ENCODE measurements around the gene PODN. TPM values are rescaled to one million over a fixed set of nuclear protein-coding genes. Genes with fewer than 3 reads are reported as not detected.
A peak's percentile ranks its signal among the peaks of the same experiment; 100 is the strongest.

Gene PODN
- total RNA-seq, 1 donor from 2014 or later = 4.6 TPM

DNA sequence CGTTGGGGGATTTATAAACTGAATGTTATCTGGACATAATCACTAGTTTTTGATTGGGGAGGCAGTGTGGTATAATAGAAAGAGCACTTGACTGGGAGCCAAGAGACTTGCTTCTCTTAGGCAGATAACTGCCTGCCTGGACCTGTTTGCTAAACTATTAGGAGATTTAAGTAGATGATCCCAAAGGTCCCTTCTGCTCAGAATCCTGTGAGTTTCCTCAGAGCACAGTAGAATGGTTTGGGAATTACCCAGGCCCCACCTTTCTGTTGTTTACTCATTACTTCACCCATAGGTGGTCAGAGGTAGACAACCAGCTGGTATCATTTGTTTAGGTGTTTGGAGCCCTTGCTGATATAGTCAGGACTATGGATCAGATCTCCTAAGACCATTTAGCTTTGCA, 10.3 kb upstream of the PODN start:
- Mint-ChIP-seq H3K36me3 (peaks cover 28% of the 10 kb centered on the region), H3K27me3 (ENCODE audit: low read depth) (no peaks in the 10 kb centered on the region), H3K4me3 (no peak overlapping the region), H3K4me1 (peaks cover 19% of the 10 kb centered on the region), H3K9me3 (no peaks in the 10 kb centered on the region), H3K27ac (no peak overlapping the region)
- TF ChIP-seq, protein P1, sequence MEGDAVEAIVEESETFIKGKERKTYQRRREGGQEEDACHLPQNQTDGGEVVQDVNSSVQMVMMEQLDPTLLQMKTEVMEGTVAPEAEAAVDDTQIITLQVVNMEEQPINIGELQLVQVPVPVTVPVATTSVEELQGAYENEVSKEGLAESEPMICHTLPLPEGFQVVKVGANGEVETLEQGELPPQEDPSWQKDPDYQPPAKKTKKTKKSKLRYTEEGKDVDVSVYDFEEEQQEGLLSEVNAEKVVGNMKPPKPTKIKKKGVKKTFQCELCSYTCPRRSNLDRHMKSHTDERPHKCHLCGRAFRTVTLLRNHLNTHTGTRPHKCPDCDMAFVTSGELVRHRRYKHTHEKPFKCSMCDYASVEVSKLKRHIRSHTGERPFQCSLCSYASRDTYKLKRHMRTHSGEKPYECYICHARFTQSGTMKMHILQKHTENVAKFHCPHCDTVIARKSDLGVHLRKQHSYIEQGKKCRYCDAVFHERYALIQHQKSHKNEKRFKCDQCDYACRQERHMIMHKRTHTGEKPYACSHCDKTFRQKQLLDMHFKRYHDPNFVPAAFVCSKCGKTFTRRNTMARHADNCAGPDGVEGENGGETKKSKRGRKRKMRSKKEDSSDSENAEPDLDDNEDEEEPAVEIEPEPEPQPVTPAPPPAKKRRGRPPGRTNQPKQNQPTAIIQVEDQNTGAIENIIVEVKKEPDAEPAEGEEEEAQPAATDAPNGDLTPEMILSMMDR (IDR thresholded peaks at IDR 0.05; ENCODE audit: unreplicated experiment) = no peak
- no peak for DNase-seq (ENCODE audit: low spot score in 2 of 2, unreplicated experiment in 2 of 2)

DNA sequence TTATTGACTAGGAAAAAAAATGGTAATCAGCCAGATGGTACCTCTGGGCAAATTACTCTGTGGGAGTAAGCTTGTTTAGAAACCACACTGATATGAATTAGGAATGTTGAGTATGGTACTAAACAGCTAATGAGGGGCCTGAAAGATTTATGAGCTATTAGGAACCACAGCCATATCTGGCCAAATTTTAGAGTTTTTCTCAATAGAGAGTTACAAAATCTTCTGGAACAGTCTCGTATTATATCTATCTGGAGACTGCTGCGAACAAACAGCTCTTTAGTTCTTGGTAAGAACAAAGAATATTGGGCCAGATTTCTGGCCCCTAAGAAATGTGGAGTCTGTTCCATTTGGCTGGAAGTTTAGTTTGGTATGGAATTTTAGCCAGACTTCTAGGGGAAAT, 4.9 kb upstream of the PODN start:
- TF ChIP-seq, protein P1 (IDR thresholded peaks at IDR 0.05; ENCODE audit: unreplicated experiment) = no peak
- Mint-ChIP-seq H3K36me3 (peaks cover 20% of the 10 kb centered on the region), H3K4me1 (peaks cover 3% of the 10 kb centered on the region), H3K27me3 (ENCODE audit: low read depth) (peaks cover 46% of the 10 kb centered on the region), H3K4me3 (no peak overlapping the region), H3K9me3 (no peaks in the 10 kb centered on the region), H3K27ac (no peak overlapping the region)
- DNase-seq (ENCODE audit: low spot score in 2 of 2, unreplicated experiment in 2 of 2) = no peak

DNA sequence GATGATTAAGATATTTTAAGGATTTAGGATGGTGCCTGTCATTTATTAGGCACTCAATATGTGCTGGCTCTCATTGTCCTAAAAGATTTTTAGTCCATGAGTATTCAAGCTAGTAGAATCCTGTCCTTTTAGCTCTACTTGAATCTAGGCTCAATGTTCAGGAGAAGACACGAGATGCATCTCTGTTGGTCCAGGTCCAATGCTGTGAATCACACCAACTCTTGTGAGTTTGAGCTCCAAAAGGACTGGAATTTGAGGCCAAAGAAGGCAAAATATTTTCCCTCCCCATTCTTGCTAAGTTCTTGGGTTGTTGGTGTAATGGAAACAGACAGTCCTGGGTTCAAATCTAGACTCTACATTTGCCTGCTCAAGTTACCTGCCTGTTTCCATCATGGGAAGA, 1.4 kb upstream of the PODN start:
- H3K4me1 Mint-ChIP-seq = peaks cover 11% of the 10 kb centered on the region
- TF ChIP-seq, protein P1 (IDR thresholded peaks at IDR 0.05; ENCODE audit: unreplicated experiment) = no peak
- H3K9me3 Mint-ChIP-seq = no peaks in the 10 kb centered on the region
- no peak overlapping the region for H3K27ac Mint-ChIP-seq
- peak overlapping the region; percentile 15 for H3K4me3 Mint-ChIP-seq
- no peaks in the 10 kb centered on the region for H3K36me3 Mint-ChIP-seq
- H3K27me3 Mint-ChIP-seq (ENCODE audit: low read depth) = peaks cover 79% of the 10 kb centered on the region
- DNase-seq (ENCODE audit: low spot score in 2 of 2, unreplicated experiment in 2 of 2) = no peak

DNA sequence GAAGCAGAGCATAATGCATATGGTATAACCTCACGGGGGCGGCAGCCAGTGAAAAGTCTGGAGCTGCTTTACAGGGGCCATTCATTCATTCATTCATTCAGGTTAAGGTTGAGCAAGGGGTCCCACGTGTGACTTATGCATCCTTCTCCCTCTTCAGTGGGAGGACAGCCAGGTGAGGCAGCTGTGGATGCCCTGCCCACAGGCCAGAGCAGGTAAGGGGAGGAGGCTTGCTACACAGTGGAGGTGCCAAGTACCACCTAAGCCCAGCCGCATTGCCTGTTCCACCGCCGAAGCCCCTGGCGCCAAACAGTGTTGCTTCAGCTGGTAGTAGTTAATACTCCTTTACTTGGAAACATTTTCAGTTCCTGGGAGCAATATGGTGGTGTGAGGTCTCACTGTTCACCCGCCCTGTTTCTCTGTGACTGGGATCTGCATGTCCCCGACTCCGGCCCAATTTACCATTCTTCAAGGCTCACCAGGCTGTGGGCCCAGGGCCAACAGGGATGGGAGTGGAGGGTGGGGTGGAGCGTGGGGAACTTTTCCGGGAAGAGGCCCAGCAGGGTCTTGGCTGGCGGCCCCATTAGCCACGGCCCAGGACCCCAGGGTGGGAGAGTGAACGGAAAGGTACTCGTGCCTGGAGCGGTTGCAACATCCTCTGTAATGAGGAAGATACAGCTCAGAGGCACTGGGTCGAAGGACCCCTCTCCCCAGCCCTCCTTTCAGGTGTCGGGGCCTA, 722 bp upstream of the PODN start:
- peak overlapping the region; percentile 74 for H3K4me3 Mint-ChIP-seq
- DNase-seq (ENCODE audit: low spot score in 2 of 2, unreplicated experiment in 2 of 2) = peak in 1 of 2 experiments; percentile 39
- H3K9me3 Mint-ChIP-seq = no peaks in the 10 kb centered on the region
- H3K27me3 Mint-ChIP-seq (ENCODE audit: low read depth) = peaks cover 80% of the 10 kb centered on the region
- TF ChIP-seq, protein P1 (IDR thresholded peaks at IDR 0.05; ENCODE audit: unreplicated experiment) = no peak
- peaks cover 11% of the 10 kb centered on the region for H3K4me1 Mint-ChIP-seq
- H3K27ac Mint-ChIP-seq = no peak overlapping the region
- no peaks in the 10 kb centered on the region for H3K36me3 Mint-ChIP-seq

DNA sequence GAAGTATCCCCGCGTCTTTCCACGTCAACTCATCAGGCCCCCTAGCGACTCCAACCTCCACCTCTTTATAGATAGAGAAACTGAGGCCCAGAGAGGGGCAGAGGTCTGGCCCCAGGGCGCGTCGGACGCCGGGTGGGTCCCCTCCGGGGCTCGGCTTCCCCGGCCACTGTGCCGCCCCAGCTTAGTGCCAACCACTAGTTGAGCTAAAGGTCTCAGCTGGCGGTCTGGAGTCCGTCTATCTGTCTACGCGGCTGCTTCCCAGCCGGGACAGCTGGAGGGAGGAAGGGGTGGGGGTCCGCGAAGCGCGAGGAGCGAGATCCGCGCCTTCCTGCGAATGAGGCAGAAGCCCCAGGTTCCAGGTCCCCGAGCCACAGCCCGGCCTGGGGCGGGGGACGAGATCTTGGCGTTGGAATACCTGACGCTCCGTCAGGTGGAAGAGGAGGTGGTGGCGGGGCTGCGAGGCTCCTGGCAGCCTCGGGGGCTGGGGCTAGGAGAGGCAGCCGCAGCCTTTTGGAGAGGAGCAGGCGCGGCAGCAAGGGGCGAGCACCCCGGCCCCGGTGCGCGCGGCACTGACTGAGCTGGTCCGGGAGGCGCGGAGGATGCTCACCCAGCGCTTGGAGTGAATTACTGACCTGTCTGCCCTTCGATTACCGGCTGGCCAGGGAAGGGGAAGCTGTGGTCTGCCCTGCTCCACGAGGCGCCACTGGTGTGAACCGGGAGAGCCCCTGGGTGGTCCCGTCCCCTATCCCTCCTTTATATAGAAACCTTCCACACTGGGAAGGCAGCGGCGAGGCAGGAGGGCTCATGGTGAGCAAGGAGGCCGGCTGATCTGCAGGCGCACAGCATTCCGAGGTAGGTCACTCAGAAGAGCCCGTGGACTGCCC, 937 bp downstream of the PODN start:
- H3K9me3 Mint-ChIP-seq = no peaks in the 10 kb centered on the region
- H3K4me1 Mint-ChIP-seq = peaks cover 7% of the 10 kb centered on the region
- peak in 1 of 2 experiments; percentile 42 for DNase-seq (ENCODE audit: low spot score in 2 of 2, unreplicated experiment in 2 of 2)
- H3K27ac Mint-ChIP-seq = no peak overlapping the region
- peak overlapping the region; percentile 70 for H3K4me3 Mint-ChIP-seq
- H3K27me3 Mint-ChIP-seq (ENCODE audit: low read depth) = peaks cover 73% of the 10 kb centered on the region
- TF ChIP-seq, protein P1 (IDR thresholded peaks at IDR 0.05; ENCODE audit: unreplicated experiment) = no peak
- no peaks in the 10 kb centered on the region for H3K36me3 Mint-ChIP-seq
